OCI-LY7 (cell line): ENCODE data around the gene SELENOI.

ENCODE experiments used
- CTCF ChIP-seq: fragments of 200-600 bp; sonication (generic); conservative IDR thresholded peaks from 2 replicates; pipeline ENCODE4 v1.5.1; 2014; ENCODE audit warnings: mild to moderate bottlenecking, antibody characterized with exemption, low read length, moderate library complexity, mixed read lengths
- EZH2phosphoT487 ChIP-seq: fragments of 200-600 bp; sonication (generic); IDR thresholded peaks from 2 replicates; pipeline ENCODE4 v1.6.1; 2018; ENCODE audit warnings: low read depth, borderline replicate concordance, mild to moderate bottlenecking, mixed run types, antibody characterized with exemption, low read length, moderate library complexity, mixed read lengths

- no peak for TF ChIP-seq CTCF
- TF ChIP-seq EZH2phosphoT487: no peak
Measured at GRCh38 chr2:26429779-26430578, 84.0 kb downstream of the SELENOI start.
